Endodermal cell (in vitro differentiated cells): ENCODE measurements around the gene AOPEP. TPM values are rescaled to one million over a fixed set of nuclear protein-coding genes. Genes with fewer than 3 reads are reported as not detected.

Experiments used
- DNase-seq: peaks from one replicate; pipeline ENCODE4 v3.0.0-alpha.2; 2017
- H3K27ac ChIP-seq: 2 replicates; pipeline ENCODE4 v1.5.1; 2013; ENCODE audit warnings: mild to moderate bottlenecking, low read depth, low read length, moderate library complexity
- H3K27me3 ChIP-seq: 2 replicates; pipeline ENCODE4 v1.6.1; 2013; ENCODE audit warnings: mild to moderate bottlenecking, low read length, moderate library complexity; ENCODE audit not compliant: insufficient read depth, control insufficient read depth, poor library complexity, severe bottlenecking
- H3K36me3 ChIP-seq: 2 replicates; pipeline ENCODE4 v1.7.0; 2013; ENCODE audit warnings: mild to moderate bottlenecking, low read length, moderate library complexity; ENCODE audit not compliant: control insufficient read depth, insufficient read depth
- H3K4me1 ChIP-seq: one replicate; pipeline ENCODE4 v1.7.0; 2013; ENCODE audit warnings: low read length; ENCODE audit not compliant: control insufficient read depth, insufficient read depth
- H3K4me3 ChIP-seq: 2 replicates; pipeline ENCODE4 v1.5.1; 2013; ENCODE audit warnings: mild to moderate bottlenecking, low read length, moderate library complexity
- H3K9ac ChIP-seq: 2 replicates; pipeline ENCODE4 v1.6.1; 2013; ENCODE audit warnings: mild to moderate bottlenecking, low read length, moderate library complexity; ENCODE audit not compliant: poor library complexity, severe bottlenecking; ENCODE audit errors: extremely low read depth
- H3K9me3 ChIP-seq: 2 replicates; pipeline ENCODE4 v1.6.1; 2013; ENCODE audit warnings: mild to moderate bottlenecking, low read length, moderate library complexity; ENCODE audit not compliant: control insufficient read depth
- H3K27ac Mint-ChIP-seq: 2 replicates; pipeline ENCODE4 v1.8.0; 2020; ENCODE audit warnings: mixed read lengths
- H3K27me3 Mint-ChIP-seq: 2 replicates; pipeline ENCODE4 v1.8.0; 2021; ENCODE audit warnings: mild to moderate bottlenecking, mixed read lengths; ENCODE audit not compliant: insufficient read depth
- H3K36me3 Mint-ChIP-seq: 2 replicates; pipeline ENCODE4 v1.8.0; 2020; ENCODE audit warnings: low read depth, mixed read lengths
- H3K4me1 Mint-ChIP-seq: 2 replicates; pipeline ENCODE4 v1.8.0; 2020; ENCODE audit warnings: mixed read lengths
- H3K4me3 Mint-ChIP-seq: 2 replicates; pipeline ENCODE4 v1.8.0; 2020; ENCODE audit warnings: mild to moderate bottlenecking, moderate library complexity, mixed read lengths
- H3K9me3 Mint-ChIP-seq: 2 replicates; pipeline ENCODE4 v1.8.0; 2020; ENCODE audit warnings: mild to moderate bottlenecking, mixed read lengths
- CTCF ChIP-seq: fragments of 200-600 bp; sonication (generic); conservative IDR thresholded peaks from 2 replicates; pipeline ENCODE4 v1.5.0; 2021; ENCODE audit warnings: antibody characterized with exemption, mild to moderate bottlenecking
- WGBS, 2 experiments: methylation state at CpG; one replicate each; pipeline versions ENCODE4 v1.1.5 to v1.1.7; 2013; ENCODE audit warnings: missing lambda C conversion rate in 2 of 2, mixed read lengths in 1 of 2; ENCODE audit not compliant: insufficient coverage in 1 of 2, insufficient read length in 1 of 2; 5-methylcytosine and 5-hydroxymethylcytosine counted together
- total RNA-seq, 2 donors: library from RNA; stranded (reverse); fragmentation: NEBNext Ultra II Directional in 1 of 2; extraction: Animal tissue kit (Norgen Biotek cat#: 25700) in 1 of 2; gene quantifications; 2 replicates in 1 of 2; 3 replicates in 1 of 2; pipeline ENCODE4 v1.2.1, GENCODE V29; 2021

Gene AOPEP
- total RNA-seq, 2 donors from 2014 or later: 23.4 to 33.7 TPM

- Mint-ChIP-seq H3K4me1 (peaks cover 2% of the 10 kb centered on the region), H3K9me3 (no peaks in the 10 kb centered on the region), H3K4me3 (peak overlapping the region; percentile 55), H3K27me3 (peaks cover 50% of the 10 kb centered on the region), H3K27ac (no peak overlapping the region), H3K36me3 (peaks cover 7% of the 10 kb centered on the region)
- Histone ChIP-seq H3K27me3 (peaks cover 51% of the 10 kb centered on the region), H3K36me3 (no peaks in the 10 kb centered on the region), H3K9me3 (no peaks in the 10 kb centered on the region), H3K4me3 (peak overlapping the region; percentile 86), H3K27ac (no peak overlapping the region), H3K9ac (peak overlapping the region; percentile 53), H3K4me1 (no peaks in the 10 kb centered on the region)
- DNase-seq: peak; percentile 80
- peak; percentile 49 for TF ChIP-seq CTCF
- WGBS, 2 experiments: 21 to 89% methylated on average over 3 to 18 of the region's 19 CpGs
Observed at GRCh38 chr9:95003689-95004410, 277.4 kb downstream of the AOPEP start.

GRCh38 chr9:95004411-95005277, 278.1 kb downstream of the AOPEP start:
- Histone ChIP-seq H3K4me3 (peak overlapping the region; percentile 86), H3K27me3 (peaks cover 51% of the 10 kb centered on the region), H3K9ac (peak overlapping the region; percentile 53), H3K9me3 (no peaks in the 10 kb centered on the region), H3K27ac (no peak overlapping the region), H3K36me3 (no peaks in the 10 kb centered on the region), H3K4me1 (no peaks in the 10 kb centered on the region)
- TF ChIP-seq CTCF: no peak
- Mint-ChIP-seq H3K36me3 (peaks cover 7% of the 10 kb centered on the region), H3K4me3 (peak overlapping the region; percentile 55), H3K27me3 (peaks cover 50% of the 10 kb centered on the region), H3K27ac (no peak overlapping the region), H3K4me1 (peaks cover 2% of the 10 kb centered on the region), H3K9me3 (no peaks in the 10 kb centered on the region)
- DNase-seq: peak; percentile 76
- 0% methylated on average over 11 to 128 of the region's 133 CpGs for WGBS, 2 experiments

- TF ChIP-seq CTCF: no peak
- peaks cover 51% of the 10 kb centered on the region for H3K27me3 ChIP-seq
- DNase-seq: no peak
- peaks cover 7% of the 10 kb centered on the region for H3K36me3 Mint-ChIP-seq
- peak overlapping the region; percentile 74 for H3K4me3 ChIP-seq
- peaks cover 2% of the 10 kb centered on the region for H3K4me1 Mint-ChIP-seq
- no peak overlapping the region for H3K27ac ChIP-seq
- H3K9me3 ChIP-seq: no peaks in the 10 kb centered on the region
- no peak overlapping the region for H3K27ac Mint-ChIP-seq
- WGBS, 2 experiments: 10 to 15% methylated on average over 28 to 49 of the region's 49 CpGs
- peak overlapping the region; percentile 35 for H3K9ac ChIP-seq
- no peaks in the 10 kb centered on the region for H3K4me1 ChIP-seq
- peaks cover 50% of the 10 kb centered on the region for H3K27me3 Mint-ChIP-seq
- peak overlapping the region; percentile 55 for H3K4me3 Mint-ChIP-seq
- no peaks in the 10 kb centered on the region for H3K36me3 ChIP-seq
- no peaks in the 10 kb centered on the region for H3K9me3 Mint-ChIP-seq
Observed at GRCh38 chr9:95005278-95006143, 279.0 kb downstream of the AOPEP start.
